Mononuclear cell (primary cell): ENCODE results near the gene TRIM47. TPM values are rescaled to one million over a fixed set of nuclear protein-coding genes. Genes with fewer than 3 reads are reported as not detected.
A peak's percentile ranks its signal among the peaks of the same experiment; 100 is the strongest.
"Not testable (repeated sequence)": the region's sequence is repeated elsewhere in the genome, so short reads cannot be mapped to it uniquely, and the experiment has no call there.

Experiments used
- H3K27me3 ChIP-seq: 2 replicates; pipeline ENCODE4 v1.6.0; 2011; ENCODE audit warnings: low read length, control low read depth; ENCODE audit not compliant: insufficient read depth
- H3K4me1 ChIP-seq: 2 replicates; pipeline ENCODE4 v1.5.1; 2011; ENCODE audit warnings: mild to moderate bottlenecking, low read length, control low read depth; ENCODE audit not compliant: insufficient read depth
- H3K4me3 ChIP-seq: 2 replicates; pipeline ENCODE4 v1.5.1; 2011; ENCODE audit warnings: mild to moderate bottlenecking, low read length, moderate library complexity
- H3K9me3 ChIP-seq: 2 replicates; pipeline ENCODE4 v1.5.1; 2011; ENCODE audit warnings: low read depth, mild to moderate bottlenecking, control low read depth, low read length
- total RNA-seq: library from RNA; depleted of rRNA; stranded (reverse); fragments of >200 nt; gene quantifications from one replicate; pipeline ENCODE4 v1.2.3, GENCODE V29; 2012

Gene TRIM47
- total RNA-seq, 1 donor = 0.63 TPM

GRCh38 chr17:75853433-75853832, 24.9 kb downstream of the TRIM47 start:
- no peaks in the 10 kb centered on the region for H3K27me3 ChIP-seq
- H3K4me1 ChIP-seq = peaks cover 43% of the 10 kb centered on the region
- no peak overlapping the region for H3K4me3 ChIP-seq
- no peaks in the 10 kb centered on the region for H3K9me3 ChIP-seq

DNA sequence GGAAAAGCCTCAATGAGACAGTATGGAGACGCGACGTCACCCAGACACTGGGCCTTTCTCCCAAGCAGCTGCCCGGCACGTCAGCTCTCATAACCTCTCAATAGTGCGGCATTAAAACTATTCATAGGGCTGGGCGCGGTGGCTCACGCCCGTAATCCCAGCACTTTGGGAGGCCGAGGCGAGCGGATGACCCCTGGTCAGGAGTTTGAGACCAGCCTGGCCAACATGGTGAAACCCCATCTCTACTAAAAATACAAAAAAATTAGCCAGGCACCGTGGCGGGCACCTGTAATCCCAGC, 26.7 kb downstream of the TRIM47 start:
- H3K4me3 ChIP-seq, H3K9me3 ChIP-seq, H3K27me3 ChIP-seq: not testable (repeated sequence)
- H3K4me1 ChIP-seq = peaks cover 30% of the 10 kb centered on the region

- no peaks in the 10 kb centered on the region for H3K9me3 ChIP-seq
- no peak overlapping the region for H3K4me3 ChIP-seq
- H3K27me3 ChIP-seq = no peaks in the 10 kb centered on the region
- peaks cover 27% of the 10 kb centered on the region for H3K4me1 ChIP-seq
These were observed 27.3 kb downstream of the TRIM47 start for GRCh38 chr17:75850928-75851692.

GRCh38 chr17:75849724-75850123, 28.7 kb downstream of the TRIM47 start:
- Histone ChIP-seq H3K4me3 (no peak overlapping the region), H3K4me1 (peaks cover 39% of the 10 kb centered on the region), H3K9me3 (no peaks in the 10 kb centered on the region), H3K27me3 (no peaks in the 10 kb centered on the region)

- H3K4me3 ChIP-seq = no peak overlapping the region
- H3K27me3 ChIP-seq = no peaks in the 10 kb centered on the region
- no peaks in the 10 kb centered on the region for H3K9me3 ChIP-seq
- H3K4me1 ChIP-seq = peaks cover 36% of the 10 kb centered on the region
These were observed 29.1 kb downstream of the TRIM47 start for GRCh38 chr17:75849279-75849646.

DNA sequence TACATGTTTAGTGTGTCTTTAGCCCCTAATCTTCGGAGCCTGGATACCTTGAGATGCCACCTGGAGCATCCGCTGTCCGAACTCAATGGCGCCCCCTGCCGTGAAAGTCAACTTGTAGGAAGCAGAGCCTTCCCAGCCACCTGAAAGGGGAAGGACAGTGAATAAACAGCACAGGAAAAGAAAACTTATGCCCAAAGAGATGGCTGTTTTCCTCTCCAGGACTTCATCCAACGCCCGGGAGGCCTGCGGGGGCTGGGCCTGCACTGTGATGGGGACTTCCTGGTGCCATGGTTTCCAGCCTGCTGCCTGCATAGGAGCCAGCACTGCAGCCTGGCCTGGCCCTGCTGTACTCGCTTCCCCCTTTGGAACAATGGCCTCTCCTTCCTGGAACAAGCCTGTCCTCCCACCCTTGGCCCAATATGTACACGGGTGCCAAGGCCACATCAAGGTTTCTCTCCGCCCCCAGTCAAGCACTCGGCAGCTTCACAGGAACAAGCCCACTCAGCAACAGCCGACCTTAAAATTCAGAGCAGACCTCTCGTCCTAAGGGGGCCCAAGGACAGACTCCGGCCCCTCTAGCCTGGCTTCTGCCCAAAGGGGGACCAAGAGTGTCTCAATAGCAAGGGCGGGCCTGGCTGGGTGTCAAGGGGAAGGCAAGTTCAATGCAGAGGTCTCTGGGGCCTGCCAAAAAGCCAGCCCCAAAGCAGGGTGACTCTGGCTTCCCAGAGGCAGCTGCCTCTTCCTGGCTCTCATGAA, 29.7 kb downstream of the TRIM47 start:
- Histone ChIP-seq H3K4me3 (no peak overlapping the region), H3K4me1 (peaks cover 30% of the 10 kb centered on the region), H3K27me3 (no peaks in the 10 kb centered on the region), H3K9me3 (no peaks in the 10 kb centered on the region)

DNA sequence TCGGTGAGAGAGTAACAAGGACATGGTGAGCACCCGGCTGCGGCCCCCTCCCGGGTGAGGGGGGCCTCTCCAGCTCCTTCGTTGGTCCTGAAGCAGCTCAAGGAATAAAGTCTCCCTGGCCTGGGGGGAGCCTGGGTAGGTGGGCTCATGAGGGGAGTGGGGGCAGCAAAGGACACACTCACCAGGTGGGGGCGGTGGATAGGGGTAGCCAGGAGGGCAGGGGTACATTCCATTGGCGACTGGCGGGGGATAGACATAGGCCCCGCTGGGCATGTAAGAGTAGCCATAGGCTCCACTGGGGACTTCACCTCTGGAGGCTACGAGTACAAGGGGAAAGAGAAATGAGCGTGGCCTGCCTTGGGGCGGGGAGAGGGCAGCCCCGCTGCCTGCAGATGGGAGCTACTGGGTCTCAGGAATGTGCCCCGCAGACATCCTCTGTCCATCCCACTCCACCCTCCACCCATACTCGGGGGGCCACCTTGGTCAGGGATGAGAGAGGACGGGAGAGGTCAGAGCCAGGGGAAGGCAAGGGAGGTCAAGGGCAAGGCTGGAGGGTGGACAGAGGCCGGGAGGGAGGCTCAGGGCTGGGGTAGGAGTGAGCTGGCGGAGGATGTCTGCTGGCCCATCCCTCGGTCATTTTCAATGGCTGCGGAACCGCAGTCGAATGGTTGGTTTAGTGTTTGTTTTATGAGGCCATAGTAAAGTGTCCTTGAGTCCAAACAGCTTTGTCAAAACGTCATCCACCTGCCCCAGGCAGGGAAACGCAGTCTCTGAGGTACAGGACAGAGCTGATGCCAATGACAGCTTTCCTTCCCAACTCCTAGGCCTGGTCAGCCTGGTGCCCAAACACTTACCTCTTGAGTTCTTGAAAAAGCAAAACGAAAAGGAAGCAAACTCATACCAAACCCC, 30.5 kb downstream of the TRIM47 start:
- H3K4me1 ChIP-seq = peaks cover 27% of the 10 kb centered on the region
- no peak overlapping the region for H3K4me3 ChIP-seq
- no peaks in the 10 kb centered on the region for H3K27me3 ChIP-seq
- H3K9me3 ChIP-seq = no peaks in the 10 kb centered on the region

DNA sequence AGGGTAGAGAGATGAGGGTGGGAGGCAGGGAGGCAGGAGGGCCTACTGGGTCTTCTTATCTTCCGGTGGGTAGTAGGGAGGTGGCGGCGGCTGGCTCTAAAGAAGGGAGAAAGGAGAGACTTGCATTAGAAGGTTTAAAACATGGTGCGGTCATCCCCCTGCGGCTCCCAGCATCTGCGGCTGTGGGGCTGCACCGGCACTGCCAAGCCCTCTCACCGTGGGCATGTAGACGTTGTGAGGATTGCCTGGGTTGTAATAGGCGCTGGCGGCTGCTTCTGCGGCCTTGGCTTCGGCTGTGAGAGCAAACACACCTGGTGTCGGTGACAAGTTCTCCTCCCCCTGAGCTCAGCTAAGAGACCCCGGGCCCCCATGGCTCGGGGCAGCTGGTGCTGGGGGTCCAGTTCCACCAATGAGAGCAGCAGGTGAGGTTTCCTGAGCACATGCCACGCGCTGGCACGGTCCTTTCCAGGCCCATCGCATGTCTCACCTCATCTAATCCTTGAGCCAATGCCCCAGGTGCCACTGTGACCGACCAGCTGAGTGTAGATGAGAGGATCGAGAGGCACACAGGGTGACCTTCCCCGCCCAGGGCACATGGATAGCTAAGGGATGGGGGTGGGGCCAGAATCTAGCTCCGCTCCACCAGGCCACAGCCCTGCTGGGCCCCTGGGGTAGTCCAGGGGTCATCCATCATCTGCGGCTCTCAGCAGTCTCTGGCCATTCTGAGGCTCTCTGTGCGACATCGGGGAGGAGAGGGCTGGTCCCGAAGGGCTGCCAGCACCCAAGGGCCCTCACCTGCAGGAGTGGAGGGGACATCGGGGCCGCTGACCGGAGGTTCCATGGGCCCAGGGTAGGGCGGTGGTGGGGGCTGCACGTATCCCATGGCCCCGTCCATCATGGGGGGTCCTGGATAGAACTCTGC, 31.4 kb downstream of the TRIM47 start:
- Histone ChIP-seq H3K9me3 (no peaks in the 10 kb centered on the region), H3K4me1 (peaks cover 36% of the 10 kb centered on the region), H3K4me3 (no peak overlapping the region)

DNA sequence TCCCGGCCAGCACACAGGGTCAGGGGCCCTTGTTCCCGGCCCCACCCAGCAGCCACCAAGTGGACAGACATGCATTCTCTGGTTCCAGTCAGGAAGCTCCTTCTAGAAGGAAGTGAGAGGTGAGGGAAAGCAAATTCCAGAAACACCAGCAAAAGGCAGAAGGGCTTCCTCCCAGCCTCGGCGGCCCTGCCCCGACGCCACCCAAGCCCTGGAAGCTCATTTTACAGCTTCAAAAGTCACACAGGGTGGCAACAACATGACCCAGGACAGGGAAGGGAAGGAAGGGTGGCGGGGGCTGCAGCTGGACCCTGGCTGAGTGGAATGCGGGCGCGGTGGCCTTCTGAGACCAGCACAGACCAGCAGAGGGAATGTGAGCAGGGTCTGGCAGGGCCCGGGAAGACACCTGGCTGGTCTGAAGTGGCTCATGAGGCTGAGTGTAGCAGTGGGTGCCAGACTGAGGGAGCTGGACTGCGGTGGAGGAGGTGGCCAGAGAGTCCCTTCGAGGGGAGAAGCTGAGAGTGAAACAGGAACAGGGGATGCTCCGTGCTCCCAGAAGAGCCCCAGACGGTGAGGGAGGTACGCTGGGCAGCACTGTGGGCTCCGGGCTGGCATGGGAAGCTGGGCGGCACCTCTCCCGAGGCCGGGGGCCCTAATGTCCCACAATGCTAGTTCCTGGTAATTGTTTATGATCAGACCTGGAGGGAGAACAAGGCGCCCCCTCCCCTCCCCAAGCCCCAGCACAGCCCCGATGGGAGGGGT, 32.3 kb downstream of the TRIM47 start:
- Histone ChIP-seq H3K27me3 (no peaks in the 10 kb centered on the region), H3K4me3 (no peak overlapping the region), H3K4me1 (peaks cover 37% of the 10 kb centered on the region), H3K9me3 (no peaks in the 10 kb centered on the region)

More for the DNA sequence above, 31.4 kb downstream of the TRIM47 start:
- no peaks in the 10 kb centered on the region for H3K27me3 ChIP-seq

- H3K27me3 ChIP-seq = no peaks in the 10 kb centered on the region
- peaks cover 37% of the 10 kb centered on the region for H3K4me1 ChIP-seq
- no peaks in the 10 kb centered on the region for H3K9me3 ChIP-seq
- no peak overlapping the region for H3K4me3 ChIP-seq
These were observed 33.2 kb downstream of the TRIM47 start for GRCh38 chr17:75845058-75845711.

- H3K27me3 ChIP-seq = no peaks in the 10 kb centered on the region
- peaks cover 37% of the 10 kb centered on the region for H3K4me1 ChIP-seq
- no peaks in the 10 kb centered on the region for H3K9me3 ChIP-seq
- H3K4me3 ChIP-seq = peak overlapping the region; percentile 81
These were observed 33.8 kb downstream of the TRIM47 start for GRCh38 chr17:75844530-75845057.

GRCh38 chr17:75843577-75844529, 34.5 kb downstream of the TRIM47 start, which contains the start of gene UNC13D:
TSS of gene UNC13D (minus strand) at chr17:75844404. CDS start at chr17:75844337, 67 bp downstream.
- peak within 1 kb of the TSS; percentile 81 for H3K4me3 ChIP-seq
- peaks cover 37% of the 10 kb centered on the region for H3K4me1 ChIP-seq
- H3K9me3 ChIP-seq = no peaks in the 10 kb centered on the region
- no peaks in the 10 kb centered on the region for H3K27me3 ChIP-seq
